HepG2 (cell line): ENCODE measurements around the gene MARS1. TPM values are rescaled to one million over a fixed set of nuclear protein-coding genes. Genes with fewer than 3 reads are reported as not detected.
A peak's percentile ranks its signal among the peaks of the same experiment; 100 is the strongest.

Experiments used
- ATAC-seq: fragments of 200-7000 bp; cut with Tn5 transposase; 3 replicates; pipeline ENCODE4 v1.9.1; 2020; ENCODE audit warnings: mild to moderate bottlenecking, moderate library complexity
- BruUV-seq: library from RNA; stranded (reverse); fragments of 400-500 nt; replicated peaks from 2 replicates; lab custom pipeline; 2021; lab: Mats Ljungman, UMichigan
- CTCF ChIA-PET: fragments of 300-600 bp; formaldehyde crosslinking; extraction: SDS; loops from one replicate; lab custom pipeline; 2021; ENCODE audit warnings: low total read pairs, inconsistent platforms, low intra/inter-chr PET ratio; lab: Yijun Ruan, JAX
- POLR2A ChIA-PET: fragments of 350-600 bp; sonication (Branson Sonifier 250); formaldehyde crosslinking; loops from one replicate; lab custom pipeline; 2020; ENCODE audit warnings: antibody characterized with exemption, inconsistent platforms; lab: Yijun Ruan, JAX
- DNase-seq: peaks from one replicate; pipeline ENCODE4 v3.0.0-alpha.2; 2015; ENCODE audit warnings: low spot score
- FAIRE-seq: peaks from 3 replicates; lab custom pipeline; 2011; peaks lifted over from hg19 to GRCh38; lab: Jason Lieb, UNC
- H2AFZ ChIP-seq: one replicate; pipeline ENCODE4 v1.6.1; 2011; ENCODE audit warnings: low read length, inconsistent platforms
- H3K27ac ChIP-seq: fragments of 300-600 bp; 3 replicates; pipeline ENCODE4 v1.8.0; 2011; ENCODE audit warnings: mixed run types, mild to moderate bottlenecking, mixed read lengths, low read length, inconsistent platforms; ENCODE audit not compliant: insufficient read depth; ENCODE audit errors: extremely low read length
- H3K27me3 ChIP-seq, 2 experiments: fragments of 200-600 bp in 1 of 2; 2 replicates in 1 of 2; 3 replicates in 1 of 2; pipeline versions ENCODE4 v1.6.0 to v1.8.0; 2011; ENCODE audit warnings: low read length in 2 of 2, mild to moderate bottlenecking in 2 of 2, moderate library complexity in 2 of 2, inconsistent platforms in 1 of 2; ENCODE audit not compliant: insufficient read depth in 2 of 2, control insufficient read depth in 1 of 2
- H3K36me3 ChIP-seq, 2 experiments: fragments of 200-600 bp in 1 of 2; replicated peaks in 1 of 2; 2 replicates in 1 of 2; 3 replicates in 1 of 2; pipeline versions ENCODE4 v1.5.1 to v1.8.0; 2011; ENCODE audit warnings: low read length in 2 of 2, inconsistent platforms in 1 of 2; ENCODE audit not compliant: insufficient read depth in 2 of 2, control insufficient read depth in 1 of 2
- H3K4me1 ChIP-seq: 2 replicates; pipeline ENCODE4 v1.5.1; 2012; ENCODE audit warnings: low read length, inconsistent platforms; ENCODE audit not compliant: insufficient read depth
- H3K4me2 ChIP-seq: 2 replicates; pipeline ENCODE4 v1.6.0; 2011; ENCODE audit warnings: low read depth, low read length, inconsistent platforms
- H3K4me3 ChIP-seq, 3 experiments: fragments of 200-600 bp in 1 of 3; sonication (generic), shearing (Covaris generic) in 1 of 3; replicated peaks in 1 of 3; 2 replicates each; pipeline ENCODE4 v1.5.1; 2011 to 2016; ENCODE audit warnings: low read length in 3 of 3, inconsistent platforms in 2 of 3, low read depth in 2 of 3, mild to moderate bottlenecking in 2 of 3, control low read depth in 1 of 3, mixed read lengths in 1 of 3; ENCODE audit not compliant: insufficient read depth in 1 of 3
- H3K79me2 ChIP-seq: one replicate; pipeline ENCODE4 v1.6.1; 2011; ENCODE audit warnings: low read length, inconsistent platforms; ENCODE audit not compliant: insufficient read depth
- H3K9ac ChIP-seq: 2 replicates; pipeline ENCODE4 v1.6.0; 2011; ENCODE audit warnings: mild to moderate bottlenecking, low read depth, low read length, inconsistent platforms; ENCODE audit not compliant: insufficient read depth
- H3K9me3 ChIP-seq: 2 replicates; pipeline ENCODE4 v1.5.1; 2012; ENCODE audit warnings: mild to moderate bottlenecking, low read length
- H4K20me1 ChIP-seq: 2 replicates; pipeline ENCODE4 v1.6.0; 2011; ENCODE audit warnings: inconsistent platforms, mild to moderate bottlenecking, low read length, moderate library complexity; ENCODE audit not compliant: insufficient read depth
- BCL3 ChIP-seq: sonication (generic); formaldehyde crosslinking; IDR thresholded peaks from 2 replicates; pipeline ENCODE4 v1.5.1; 2020; ENCODE audit warnings: mild to moderate bottlenecking, missing genetic modification reagents, moderate library complexity
- CCAR2 ChIP-seq: fragments of 200-400 bp; formaldehyde crosslinking; optimal IDR thresholded peaks from 2 replicates; pipeline ENCODE3; 2018; ENCODE audit warnings: low read depth, mild to moderate bottlenecking, low read length, moderate library complexity
- CHD4 ChIP-seq: fragments of 200-600 bp; sonication (generic); IDR thresholded peaks from 2 replicates; pipeline ENCODE4 v1.7.0; 2017; ENCODE audit warnings: mild to moderate bottlenecking, low read length, borderline replicate concordance
- FOXO1 ChIP-seq: sonication (generic); formaldehyde crosslinking; IDR thresholded peaks from 2 replicates; pipeline ENCODE4 v1.4.0; 2020; ENCODE audit warnings: missing genetic modification reagents
- PAX8 ChIP-seq: sonication (generic); formaldehyde crosslinking; IDR thresholded peaks from 2 replicates; pipeline ENCODE4 v1.8.0; 2022; ENCODE audit warnings: mild to moderate bottlenecking, missing genetic modification reagents, borderline replicate concordance
- POLR2AphosphoS2 ChIP-seq: IDR thresholded peaks from 2 replicates; pipeline ENCODE4 v1.6.1; 2011; ENCODE audit warnings: low read depth, low read length, improper control_type of control experiment
- POLR2G ChIP-seq: fragments of 200-400 bp; formaldehyde crosslinking; IDR thresholded peaks from 2 replicates; pipeline ENCODE4 v1.6.1; 2018; ENCODE audit warnings: mild to moderate bottlenecking, low read depth, low read length, moderate library complexity
- ZNF569 ChIP-seq: sonication (generic); formaldehyde crosslinking; IDR thresholded peaks from 2 replicates; pipeline ENCODE4 v1.5.0; 2020; ENCODE audit warnings: mild to moderate bottlenecking, missing genetic modification reagents, moderate library complexity, borderline replicate concordance
- ZNF609 ChIP-seq: sonication (generic); formaldehyde crosslinking; IDR thresholded peaks from 2 replicates; pipeline ENCODE4 v1.4.0; 2020; ENCODE audit warnings: mild to moderate bottlenecking, missing genetic modification reagents, borderline replicate concordance
- ZNF766 ChIP-seq: sonication (generic); formaldehyde crosslinking; IDR thresholded peaks from 2 replicates; pipeline ENCODE4 v1.5.0; 2020; ENCODE audit warnings: missing genetic modification reagents, borderline replicate concordance
- ZSCAN31 ChIP-seq: sonication (generic); formaldehyde crosslinking; IDR thresholded peaks from 2 replicates; pipeline ENCODE4 v1.5.0; 2020; ENCODE audit warnings: low read depth, mild to moderate bottlenecking, missing genetic modification reagents
- WGBS: methylation state at CpG from one replicate; pipeline ENCODE4 v1.1.6; 2017; ENCODE audit warnings: low lambda C conversion rate; 5-methylcytosine and 5-hydroxymethylcytosine counted together
- in situ Hi-C: cut with HindIII; loops from 2 replicates; pipeline ENCODE4 v1.10.0; 2017; ENCODE audit warnings: low pct_unique_long_range_greater_than_20kb; ENCODE audit not compliant: extremely low pct_ligation_motif_present
- intact Hi-C: fragments of 100-400 bp; cut with micrococcal nuclease; formaldehyde crosslinking; loops from one replicate; pipeline ENCODE4 v1.10.0; 2022; ENCODE audit not compliant: unreplicated experiment
- polyA plus RNA-seq, 8 experiments: library from polyadenylated mRNA; depleted of rRNA in 3 of 8; stranded (reverse) in 7 of 8; unstranded in 1 of 8; fragments of >200 nt; fragmentation: Illumina TruSeq in 4 of 8; extraction: Trizol in 4 of 8; gene quantifications; 2 replicates each; pipeline versions ENCODE4 v1.2.1 to v1.2.3, GENCODE V29; 2011 to 2016; ENCODE audit warnings: low read depth in 4 of 8, missing spikeins in 1 of 8, mixed read lengths in 1 of 8; ENCODE audit not compliant: insufficient read depth in 1 of 8
- total RNA-seq, 5 experiments: library from RNA; depleted of rRNA; stranded (reverse); fragments of >200 nt; fragmentation: Illumina TruSeq; extraction: Trizol; gene quantifications; 2 replicates each; pipeline ENCODE4 v1.2.3, GENCODE V29; 2016; ENCODE audit warnings: low read depth in 1 of 5

The MARS1 gene
- total and polyA plus RNA-seq, 2 of the 13 experiments (the other 11 are each of a cell fraction or from before 2014, with no cell fraction given): 115 to 181 TPM

DNA sequence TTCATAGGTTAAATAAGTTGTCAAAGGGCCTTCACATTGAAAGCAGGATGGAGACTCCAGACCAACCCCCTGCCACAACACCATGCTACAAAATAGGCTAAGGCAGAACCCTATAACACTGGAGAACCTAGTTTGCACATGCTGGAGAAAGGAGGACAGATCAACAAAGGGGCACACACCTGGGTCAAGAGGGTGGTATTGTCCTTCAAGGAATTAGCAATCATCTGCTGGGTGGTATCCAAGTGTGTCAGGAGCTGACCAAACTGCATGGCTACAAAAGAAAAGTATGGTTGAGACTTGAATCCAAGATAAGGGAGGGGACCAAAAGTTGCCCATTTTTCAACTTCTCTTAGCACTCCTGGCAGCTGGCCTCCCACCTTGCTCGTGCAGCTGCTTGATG lies 44.0 kb downstream of the MARS1 start:
- Histone ChIP-seq H3K9me3 (no peaks in the 10 kb centered on the region), H4K20me1 (no peaks in the 10 kb centered on the region), H3K79me2 (no peaks in the 10 kb centered on the region), H3K36me3 (peaks cover 28 to 76% of the 10 kb centered on the region in 2 experiments), H3K27me3 (no peaks in the 10 kb centered on the region), H3K27ac (no peak overlapping the region), H3K4me3 (no peak overlapping the region), H3K9ac (no peak overlapping the region), H3K4me1 (no peaks in the 10 kb centered on the region), H2AFZ (no peak overlapping the region), H3K4me2 (no peak overlapping the region)
- CTCF ChIA-PET: no interaction called here
- BruUV-seq: no TSS peak
- TF ChIP-seq POLR2G: peak; percentile 27; the same call in 1 of the 2 replicates
- TF ChIP-seq PAX8 (CRISPR knock-in tag): no peak
- peak; percentile 34; the same call in 1 of the 2 replicates for TF ChIP-seq POLR2AphosphoS2
- intact Hi-C loops: no loop called here
- no peak for DNase-seq
- POLR2A ChIA-PET: interaction anchor here (0.6 to 3.4 kb wide), 6 partner anchors 12 to 44 kb away, joined by 3 to 17 read pairs (median 4); partner anchors contain the start of gene DCTN2
- no peak for FAIRE-seq
- ATAC-seq: no peak
- 90% methylated on average over 1 of the region's 1 CpG for WGBS
- in situ Hi-C loops: no loop called here

GRCh38 chr12:57533108-57533507 lies 45.2 kb downstream of the MARS1 start:
- ATAC-seq (no peak), FAIRE-seq (no peak), DNase-seq (no peak)
- peaks cover 24 to 64% of the 10 kb centered on the region in 2 experiments for H3K36me3 ChIP-seq
- no peaks in the 10 kb centered on the region for H4K20me1 ChIP-seq
- CTCF ChIA-PET: no interaction called here
- no peaks in the 10 kb centered on the region for H3K27me3 ChIP-seq
- intact Hi-C loops (no loop called here), in situ Hi-C loops (no loop called here)
- no peaks in the 10 kb centered on the region for H3K4me1 ChIP-seq
- H3K9me3 ChIP-seq: no peaks in the 10 kb centered on the region
- POLR2A ChIA-PET: interaction anchor here (1.4 to 3.4 kb wide), 3 partner anchors 10 to 43 kb away, joined by 4 to 17 read pairs (median 6); partner anchors contain the start of gene DCTN2
- H3K9ac ChIP-seq: no peak overlapping the region
- H2AFZ ChIP-seq: no peak overlapping the region
- WGBS: 98% methylated on average over 7 of the region's 8 CpGs
- H3K4me3 ChIP-seq: no peak overlapping the region
- no peaks in the 10 kb centered on the region for H3K79me2 ChIP-seq
- no peak overlapping the region for H3K27ac ChIP-seq
- no TSS peak for BruUV-seq
- no peak overlapping the region for H3K4me2 ChIP-seq
- no peak for TF ChIP-seq ZNF766
- TF ChIP-seq ZNF609 (CRISPR knock-in tag): no peak
- no peak for TF ChIP-seq CHD4
- TF ChIP-seq ZNF569 (CRISPR knock-in tag): no peak
- no peak for TF ChIP-seq FOXO1 (CRISPR knock-in tag)
- no peak for TF ChIP-seq BCL3 (CRISPR knock-in tag)
- no peak for TF ChIP-seq ZSCAN31 (CRISPR knock-in tag)
- no peak for TF ChIP-seq CCAR2
